ENCODE measurements around the gene TMEM132D.

TMEM132D gene

GRCh38 chr12:129746318-129746717, 157.5 kb downstream of the TMEM132D start:
- no peak for TF ChIP-seq CTCF (IDR thresholded peaks at IDR 0.05; ENCODE audit: control extremely low read depth, extremely low read depth, low read depth, missing control alignments)
- ChIA-PET POLR2A (no interaction called here), CTCF (no interaction called here)
- no peak for DNase-seq (ENCODE audit: extremely low spot score)

- DNase-seq (ENCODE audit: extremely low spot score) = no peak
- ChIA-PET CTCF (no interaction called here), POLR2A (no interaction called here)
- TF ChIP-seq CTCF (IDR thresholded peaks at IDR 0.05; ENCODE audit: control extremely low read depth, extremely low read depth, low read depth, missing control alignments) = no peak
These were observed 174.7 kb downstream of the TMEM132D start for GRCh38 chr12:129729170-129729569.

- ChIA-PET POLR2A (no interaction called here), CTCF (no interaction called here)
- TF ChIP-seq CTCF (IDR thresholded peaks at IDR 0.05; ENCODE audit: control extremely low read depth, extremely low read depth, low read depth, missing control alignments) = no peak
- DNase-seq (ENCODE audit: extremely low spot score) = no peak
These were observed 176.7 kb downstream of the TMEM132D start for GRCh38 chr12:129727100-129727499.

- ChIA-PET POLR2A (no interaction called here), CTCF (no interaction called here)
- no peak for DNase-seq (ENCODE audit: extremely low spot score)
- TF ChIP-seq CTCF (IDR thresholded peaks at IDR 0.05; ENCODE audit: control extremely low read depth, extremely low read depth, low read depth, missing control alignments) = no peak
These were observed 180.6 kb downstream of the TMEM132D start for GRCh38 chr12:129723260-129723659.

GRCh38 chr12:129720618-129721017, 183.2 kb downstream of the TMEM132D start:
- ChIA-PET POLR2A (no interaction called here), CTCF (interaction anchor here (1.2 kb wide), 1 partner anchor 12 kb away, joined by 3 read pairs; no protein-coding TSS in a partner anchor)
- TF ChIP-seq CTCF (IDR thresholded peaks at IDR 0.05; ENCODE audit: control extremely low read depth, extremely low read depth, low read depth, missing control alignments) = no peak
- DNase-seq (ENCODE audit: extremely low spot score) = no peak

- ChIA-PET POLR2A (no interaction called here), CTCF (interaction anchor here (1.2 kb wide), 1 partner anchor 11 kb away, joined by 3 read pairs; no protein-coding TSS in a partner anchor)
- TF ChIP-seq CTCF (IDR thresholded peaks at IDR 0.05; ENCODE audit: control extremely low read depth, extremely low read depth, low read depth, missing control alignments) = no peak
- no peak for DNase-seq (ENCODE audit: extremely low spot score)
These were observed 184.4 kb downstream of the TMEM132D start for GRCh38 chr12:129719416-129719815.

GRCh38 chr12:129717438-129717837, 186.4 kb downstream of the TMEM132D start:
- no peak for TF ChIP-seq CTCF (IDR thresholded peaks at IDR 0.05; ENCODE audit: control extremely low read depth, extremely low read depth, low read depth, missing control alignments)
- no peak for DNase-seq (ENCODE audit: extremely low spot score)
- ChIA-PET POLR2A (no interaction called here), CTCF (no interaction called here)

Measured in GM10248 (cell line).